ENCODE results near the gene TMCO2.

TMCO2 gene

GRCh38 chr1:40258445-40258769 lies 10.7 kb downstream of the TMCO2 start:
- DNase-seq: no peak

- peak; percentile 60 for DNase-seq
Observed at GRCh38 chr1:40264354-40264781, 16.6 kb downstream of the TMCO2 start.

GRCh38 chr1:40265298-40265697 lies 17.6 kb downstream of the TMCO2 start:
- DNase-seq: no peak

- DNase-seq: no peak
Observed at GRCh38 chr1:40265919-40266318, 18.2 kb downstream of the TMCO2 start.

GRCh38 chr1:40266786-40267535 lies 19.2 kb downstream of the TMCO2 start:
- no peak for DNase-seq

- DNase-seq: no peak
Observed at GRCh38 chr1:40267767-40268187, 20.0 kb downstream of the TMCO2 start.

GRCh38 chr1:40268211-40268610 lies 20.5 kb downstream of the TMCO2 start:
- DNase-seq: no peak

GRCh38 chr1:40270152-40270834 lies 22.6 kb downstream of the TMCO2 start:
- DNase-seq: peak; percentile 17

GRCh38 chr1:40272653-40273213 lies 25.0 kb downstream of the TMCO2 start:
- no peak for DNase-seq

GRCh38 chr1:40273547-40274166 lies 25.9 kb downstream of the TMCO2 start:
- DNase-seq: no peak

- no peak for DNase-seq
Observed at GRCh38 chr1:40274331-40274730, 26.6 kb downstream of the TMCO2 start.

GRCh38 chr1:40276122-40276521 lies 28.4 kb downstream of the TMCO2 start:
- DNase-seq: no peak

- no peak for DNase-seq
Observed at GRCh38 chr1:40281853-40282252, 34.1 kb downstream of the TMCO2 start.

GRCh38 chr1:40291293-40291692 lies 43.6 kb downstream of the TMCO2 start:
- DNase-seq: no peak

- DNase-seq: no peak
Observed at GRCh38 chr1:40299366-40300248, 51.9 kb downstream of the TMCO2 start.

- no peak for DNase-seq
Observed at GRCh38 chr1:40300249-40300567, 52.5 kb downstream of the TMCO2 start.

GRCh38 chr1:40300651-40301050 lies 52.9 kb downstream of the TMCO2 start:
- no peak for DNase-seq

GRCh38 chr1:40301066-40301465 lies 53.3 kb downstream of the TMCO2 start:
- no peak for DNase-seq
